H1 (cell line): Measurements from ENCODE around the gene TAAR1.

Source experiments
- BRCA1 ChIP-seq: IDR thresholded peaks from 2 replicates; pipeline ENCODE4 v1.6.1; 2012; ENCODE audit warnings: low read depth, low read length, improper control_type of control experiment
- CTCF ChIP-seq, 3 experiments: IDR thresholded peaks; 1 replicate in 2 of 3; 2 replicates in 1 of 3; pipeline versions ENCODE4 v1.5.1 to v1.6.1; 2011; ENCODE audit warnings: low read length in 3 of 3, mild to moderate bottlenecking in 3 of 3, inconsistent platforms in 2 of 3, low read depth in 1 of 3, moderate library complexity in 1 of 3; ENCODE audit not compliant: insufficient read depth in 1 of 3; ENCODE audit errors: control extremely low read depth in 1 of 3
- HDAC2 ChIP-seq, 2 experiments: fragments of 300-600 bp in 1 of 2; sonication (generic) in 1 of 2; IDR thresholded peaks; 2 replicates each; pipeline ENCODE4 v1.6.1; 2011 to 2012; ENCODE audit warnings: low read depth in 2 of 2, low read length in 2 of 2, mild to moderate bottlenecking in 2 of 2, moderate library complexity in 2 of 2, borderline replicate concordance in 1 of 2, inconsistent platforms in 1 of 2
- POLR2A ChIP-seq, 2 experiments: IDR thresholded peaks; 1 replicate in 1 of 2; 2 replicates in 1 of 2; pipeline ENCODE4 v1.6.1; 2011; ENCODE audit warnings: low read depth in 2 of 2, low read length in 2 of 2, mild to moderate bottlenecking in 2 of 2; ENCODE audit errors: control extremely low read depth in 1 of 2
- POU5F1 ChIP-seq: IDR thresholded peaks from 2 replicates; pipeline ENCODE4 v1.6.1; 2011; ENCODE audit warnings: low read depth, mild to moderate bottlenecking, low read length, moderate library complexity
- SP2 ChIP-seq: IDR thresholded peaks from 2 replicates; pipeline ENCODE4 v1.6.1; 2012; ENCODE audit warnings: mild to moderate bottlenecking, low read length, inconsistent platforms
- ZNF274 ChIP-seq: IDR thresholded peaks from 2 replicates; pipeline ENCODE4 v1.7.0; 2012; ENCODE audit warnings: low read length, borderline replicate concordance; ENCODE audit errors: extremely low read depth

DNA sequence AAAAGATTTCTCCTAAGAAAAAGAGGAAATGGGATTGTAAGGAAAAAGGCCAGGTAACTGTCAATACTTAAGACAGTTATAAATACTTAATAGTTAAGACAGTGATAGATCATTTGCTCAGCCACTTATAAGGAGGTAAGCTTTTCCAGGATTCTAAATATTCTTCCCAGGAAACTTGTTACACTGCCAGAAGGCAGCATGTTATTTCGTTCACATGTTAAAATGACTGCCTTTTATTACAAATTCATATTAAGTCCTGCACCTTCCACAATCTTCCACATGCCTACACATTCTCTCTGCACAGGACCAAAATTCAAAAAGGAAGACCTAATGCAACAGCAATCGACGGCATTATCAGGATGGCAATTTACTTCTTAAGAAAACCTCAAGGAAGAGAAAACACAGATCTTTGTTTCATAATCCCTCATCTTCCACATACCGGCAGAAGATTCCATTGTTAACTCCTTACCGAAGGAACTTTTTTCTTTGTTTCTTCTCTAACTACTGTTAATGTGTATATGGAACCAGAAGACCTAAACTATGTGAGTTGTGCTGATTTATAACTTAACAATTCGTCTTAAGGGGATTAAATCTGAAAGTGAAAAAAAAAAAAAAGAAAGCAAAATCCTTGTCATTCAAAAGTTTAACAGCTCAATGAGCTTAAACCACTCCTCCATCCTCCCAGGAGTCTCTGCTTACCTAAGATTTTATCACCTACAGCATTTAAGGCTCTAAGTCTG is 35.7 kb downstream of the TAAR1 start:
- TF ChIP-seq CTCF (IDR thresholded peaks at IDR 0.05; ENCODE audit: control extremely low read depth in 1 of 3, insufficient read depth in 1 of 3, low read depth in 1 of 3, low read length in 3 of 3) (no peak), POU5F1 (no peak), BRCA1 (no peak), HDAC2 (IDR thresholded peaks at IDR 0.05; ENCODE audit: borderline replicate concordance in 1 of 2, low read depth in 2 of 2, low read length in 2 of 2) (no peak), ZNF274 (no peak), SP2 (0 out of 2 replicates have a peak, but pooled peaks have one; percentile 4), POLR2A (IDR thresholded peaks at IDR 0.05; ENCODE audit: control extremely low read depth in 1 of 2, low read depth in 2 of 2, low read length in 2 of 2) (no peak)
